GM20000 (cell line): Measurements from ENCODE around the gene ZFR2.

Experiments
- DNase-seq: peaks from one replicate; pipeline ENCODE4 v3.0.0; 2012; ENCODE audit warnings: low spot score
- CTCF ChIP-seq: IDR thresholded peaks from 2 replicates; pipeline ENCODE4 v1.5.1; 2012; ENCODE audit warnings: mild to moderate bottlenecking, control low read depth; ENCODE audit errors: extremely low read depth, missing control alignments

ZFR2 gene

GRCh38 chr19:3780786-3781304 is 88.0 kb downstream of the ZFR2 start:
- DNase-seq = no peak
- no peak for TF ChIP-seq CTCF

- no peak for TF ChIP-seq CTCF
These were observed 89.7 kb downstream of the ZFR2 start for GRCh38 chr19:3778899-3779723.

GRCh38 chr19:3778104-3778867 is 90.6 kb downstream of the ZFR2 start:
- TF ChIP-seq CTCF = no peak
- no peak for DNase-seq

More at GRCh38 chr19:3778899-3779723, 89.7 kb downstream of the ZFR2 start:
- no peak for DNase-seq

GRCh38 chr19:3776479-3777040 is 92.3 kb downstream of the ZFR2 start:
- TF ChIP-seq CTCF = no peak

GRCh38 chr19:3775831-3776230 is 93.0 kb downstream of the ZFR2 start:
- TF ChIP-seq CTCF = no peak
- no peak for DNase-seq

More at GRCh38 chr19:3776479-3777040, 92.3 kb downstream of the ZFR2 start:
- DNase-seq = no peak

- no peak for DNase-seq
- no peak for TF ChIP-seq CTCF
These were observed 93.5 kb downstream of the ZFR2 start for GRCh38 chr19:3775374-3775711.
